ENCODE results near the gene NALCN.

The NALCN gene

GRCh38 chr13:101179021-101179420, 237.3 kb downstream of the NALCN start:
- no peaks in the 10 kb centered on the region for H3K9me2 ChIP-seq (replicated peaks; ENCODE audit: insufficient read depth, low read length)
- no peak overlapping the region for H3K4me2 ChIP-seq (ENCODE audit: low read depth, low read length, poor library complexity, severe bottlenecking)
- no peaks in the 10 kb centered on the region for H3F3A ChIP-seq (ENCODE audit: insufficient read depth)
- H3K27me3 ChIP-seq (ENCODE audit: low read length), result no peaks in the 10 kb centered on the region
- H3K9ac ChIP-seq (ENCODE audit: low read length), result no peak overlapping the region
- H2AFZ ChIP-seq (ENCODE audit: low read depth, low read length, severe bottlenecking), result no peak overlapping the region
- no peaks in the 10 kb centered on the region for H3K9me3 ChIP-seq (ENCODE audit: insufficient read depth, low read length)
- H3K79me2 ChIP-seq (ENCODE audit: insufficient read depth, low read length), result no peaks in the 10 kb centered on the region
- no peak overlapping the region for H3K4me3 ChIP-seq (ENCODE audit: insufficient read depth, low read length, poor library complexity, severe bottlenecking)
- H3K27ac ChIP-seq (ENCODE audit: low read depth, low read length), result no peak overlapping the region
- no peaks in the 10 kb centered on the region for H4K20me1 ChIP-seq (ENCODE audit: low read depth, low read length)
- TF ChIP-seq CTCF (IDR thresholded peaks at IDR 0.05; ENCODE audit: insufficient read depth, low read length, poor library complexity, severe bottlenecking) (no peak), EZH2phosphoT487 (conservative IDR thresholded peaks at IDR 0.05; ENCODE audit: low read length) (no peak)
- H3K36me3 ChIP-seq (ENCODE audit: low read length), result no peaks in the 10 kb centered on the region

GRCh38 chr13:101178406-101178805, 237.9 kb downstream of the NALCN start:
- H3K4me2 ChIP-seq (ENCODE audit: low read depth, low read length, poor library complexity, severe bottlenecking), result no peak overlapping the region
- no peak overlapping the region for H3K27ac ChIP-seq (ENCODE audit: low read depth, low read length)
- H3K9ac ChIP-seq (ENCODE audit: low read length), result no peak overlapping the region
- no peaks in the 10 kb centered on the region for H3K9me3 ChIP-seq (ENCODE audit: insufficient read depth, low read length)
- H3K9me2 ChIP-seq (replicated peaks; ENCODE audit: insufficient read depth, low read length), result no peaks in the 10 kb centered on the region
- H3K79me2 ChIP-seq (ENCODE audit: insufficient read depth, low read length), result no peaks in the 10 kb centered on the region
- no peaks in the 10 kb centered on the region for H3K36me3 ChIP-seq (ENCODE audit: low read length)
- H3K27me3 ChIP-seq (ENCODE audit: low read length), result no peaks in the 10 kb centered on the region
- TF ChIP-seq EZH2phosphoT487 (conservative IDR thresholded peaks at IDR 0.05; ENCODE audit: low read length) (no peak), CTCF (IDR thresholded peaks at IDR 0.05; ENCODE audit: insufficient read depth, low read length, poor library complexity, severe bottlenecking) (no peak)
- no peak overlapping the region for H3K4me3 ChIP-seq (ENCODE audit: insufficient read depth, low read length, poor library complexity, severe bottlenecking)
- no peak overlapping the region for H2AFZ ChIP-seq (ENCODE audit: low read depth, low read length, severe bottlenecking)
- H4K20me1 ChIP-seq (ENCODE audit: low read depth, low read length), result no peaks in the 10 kb centered on the region
- no peaks in the 10 kb centered on the region for H3F3A ChIP-seq (ENCODE audit: insufficient read depth)

GRCh38 chr13:101170306-101170705, 246.0 kb downstream of the NALCN start:
- Histone ChIP-seq H3K79me2 (ENCODE audit: insufficient read depth, low read length) (no peaks in the 10 kb centered on the region), H3K36me3 (ENCODE audit: low read length) (no peaks in the 10 kb centered on the region), H3K9ac (ENCODE audit: low read length) (no peak overlapping the region), H3K4me3 (ENCODE audit: insufficient read depth, low read length, poor library complexity, severe bottlenecking) (no peak overlapping the region), H3K9me3 (ENCODE audit: insufficient read depth, low read length) (no peaks in the 10 kb centered on the region), H3K27me3 (ENCODE audit: low read length) (no peaks in the 10 kb centered on the region), H3K27ac (ENCODE audit: low read depth, low read length) (no peak overlapping the region), H3F3A (ENCODE audit: insufficient read depth) (no peaks in the 10 kb centered on the region), H3K9me2 (replicated peaks; ENCODE audit: insufficient read depth, low read length) (no peaks in the 10 kb centered on the region), H4K20me1 (ENCODE audit: low read depth, low read length) (no peaks in the 10 kb centered on the region), H3K4me2 (ENCODE audit: low read depth, low read length, poor library complexity, severe bottlenecking) (no peak overlapping the region), H2AFZ (ENCODE audit: low read depth, low read length, severe bottlenecking) (no peak overlapping the region)
- no peak for TF ChIP-seq EZH2phosphoT487 (conservative IDR thresholded peaks at IDR 0.05; ENCODE audit: low read length)
- no peak for TF ChIP-seq CTCF (IDR thresholded peaks at IDR 0.05; ENCODE audit: insufficient read depth, low read length, poor library complexity, severe bottlenecking)

All from SU-DHL-6 (cell line).